HCT116 (cell line): Measurements from ENCODE around the gene MRRF.

ENCODE experiments used
- CTCF ChIP-seq, 3 experiments: fragments of 200-600 bp in 1 of 3; sonication (generic) in 1 of 3; IDR thresholded peaks in 2 of 3; conservative IDR thresholded peaks in 1 of 3; 2 replicates each; pipeline ENCODE4 v1.5.1; 2012 to 2017; ENCODE audit warnings: low read depth in 2 of 3, low read length in 2 of 3, antibody characterized with exemption in 1 of 3, borderline replicate concordance in 1 of 3, control low read depth in 1 of 3, mild to moderate bottlenecking in 1 of 3, mixed read lengths in 1 of 3, mixed run types in 1 of 3, moderate library complexity in 1 of 3; ENCODE audit not compliant: insufficient read depth in 1 of 3
- POLR2AphosphoS5 ChIP-seq: IDR thresholded peaks from 2 replicates; pipeline ENCODE4 v1.6.1; 2011; ENCODE audit warnings: mild to moderate bottlenecking, low read depth, low read length, moderate library complexity
- RAD21 ChIP-seq: IDR thresholded peaks from 2 replicates; pipeline ENCODE4 v1.6.1; 2012; ENCODE audit warnings: low read depth, mild to moderate bottlenecking
- TCF7L2 ChIP-seq: IDR thresholded peaks from 2 replicates; pipeline ENCODE4 v1.7.0; 2011; ENCODE audit warnings: borderline replicate concordance, inconsistent platforms; ENCODE audit not compliant: insufficient read depth, insufficient read length; ENCODE audit errors: extremely low read depth
- YY1 ChIP-seq: IDR thresholded peaks from 2 replicates; pipeline ENCODE4 v1.6.1; 2011; ENCODE audit warnings: low read length, low read depth, moderate library complexity, mild to moderate bottlenecking; ENCODE audit not compliant: insufficient replicate concordance; ENCODE audit errors: extremely low read depth
- ZNF274 ChIP-seq: fragments of 200-500 bp; sonication (Bioruptor generic); IDR thresholded peaks from 2 replicates; pipeline ENCODE4 v1.6.1; 2014; ENCODE audit warnings: mild to moderate bottlenecking, low read depth, low read length, inconsistent platforms

GRCh38 chr9:122226758-122227574 lies 37.7 kb upstream of the MRRF start:
- TF ChIP-seq CTCF (IDR thresholded peaks at IDR 0.05 in 2 of 3, conservative IDR thresholded peaks at IDR 0.05 in 1 of 3; ENCODE audit: borderline replicate concordance in 1 of 3, insufficient read depth in 1 of 3, low read depth in 2 of 3, low read length in 2 of 3) = no peak
- no peak for TF ChIP-seq TCF7L2
- TF ChIP-seq RAD21 = no peak
- no peak for TF ChIP-seq YY1
- no peak for TF ChIP-seq POLR2AphosphoS5
- TF ChIP-seq ZNF274 = no peak
